MM.1S (cell line): ENCODE data around the gene HES2.
A peak's percentile ranks its signal among the peaks of the same experiment; 100 is the strongest.

Experiments used
- DNase-seq: peaks from one replicate; pipeline ENCODE4 v3.0.0-alpha.2; 2015
- H2AFZ ChIP-seq: fragments of 300-600 bp; sonication (generic); 2 replicates; pipeline ENCODE4 v1.6.0; 2016; ENCODE audit warnings: antibody characterized with exemption, low read length
- H3F3A ChIP-seq: fragments of 300-600 bp; sonication (generic); 2 replicates; pipeline ENCODE4 v1.6.1; 2016; ENCODE audit warnings: mild to moderate bottlenecking, antibody characterized with exemption, low read length, moderate library complexity, mixed read lengths; ENCODE audit not compliant: insufficient read depth
- H3K27ac ChIP-seq: fragments of 300-600 bp; sonication (generic); 2 replicates; pipeline ENCODE4 v1.5.1; 2016; ENCODE audit warnings: mild to moderate bottlenecking, low read length
- H3K27me3 ChIP-seq: fragments of 300-600 bp; sonication (generic); replicated peaks from 2 replicates; pipeline ENCODE4 v1.6.0; 2016; ENCODE audit warnings: low read length; ENCODE audit not compliant: insufficient read depth
- H3K36me3 ChIP-seq: fragments of 300-600 bp; sonication (generic); replicated peaks from 2 replicates; pipeline ENCODE4 v1.6.1; 2016; ENCODE audit warnings: mild to moderate bottlenecking, low read length, mixed read lengths; ENCODE audit not compliant: insufficient read depth
- H3K4me1 ChIP-seq: fragments of 300-600 bp; sonication (generic); 2 replicates; pipeline ENCODE4 v1.6.1; 2016; ENCODE audit warnings: low read length, mixed read lengths
- H3K4me2 ChIP-seq: fragments of 300-600 bp; sonication (generic); 2 replicates; pipeline ENCODE4 v1.6.0; 2016; ENCODE audit warnings: low read depth, low read length
- H3K4me3 ChIP-seq: fragments of 300-600 bp; sonication (generic); 2 replicates; pipeline ENCODE4 v1.5.1; 2016; ENCODE audit warnings: low read length, mixed read lengths
- H3K79me2 ChIP-seq: fragments of 300-600 bp; sonication (generic); 2 replicates; pipeline ENCODE4 v1.6.1; 2016; ENCODE audit warnings: mixed run types, low read length, mixed read lengths
- H3K9ac ChIP-seq: fragments of 300-600 bp; sonication (generic); 2 replicates; pipeline ENCODE4 v1.6.1; 2016; ENCODE audit warnings: low read length, mixed read lengths
- H3K9me2 ChIP-seq: fragments of 300-600 bp; sonication (generic); replicated peaks from 2 replicates; pipeline ENCODE4 v1.6.1; 2016; ENCODE audit warnings: mild to moderate bottlenecking, low read length, mixed read lengths; ENCODE audit not compliant: insufficient read depth
- H3K9me3 ChIP-seq: fragments of 300-600 bp; sonication (generic); replicated peaks from 2 replicates; pipeline ENCODE4 v1.6.1; 2016; ENCODE audit warnings: mild to moderate bottlenecking, low read length, mixed read lengths; ENCODE audit not compliant: insufficient read depth
- H4K20me1 ChIP-seq: fragments of 300-600 bp; sonication (generic); 2 replicates; pipeline ENCODE4 v1.6.1; 2016; ENCODE audit warnings: mild to moderate bottlenecking, low read length, moderate library complexity, mixed read lengths; ENCODE audit not compliant: insufficient read depth
- CTCF ChIP-seq: fragments of 300-600 bp; sonication (generic); IDR thresholded peaks from 2 replicates; pipeline ENCODE4 v1.5.1; 2016; ENCODE audit warnings: antibody characterized with exemption, low read length, mixed read lengths
- EZH2 ChIP-seq: fragments of 300-600 bp; sonication (generic); optimal IDR thresholded peaks from 2 replicates; pipeline ENCODE3; 2017; ENCODE audit warnings: low read depth, mild to moderate bottlenecking, antibody characterized with exemption, low read length, mixed read lengths
- EZH2phosphoT487 ChIP-seq: fragments of 300-600 bp; sonication (generic); IDR thresholded peaks from 2 replicates; pipeline ENCODE4 v1.6.1; 2018; ENCODE audit warnings: antibody characterized with exemption, low read length

HES2 gene

DNA sequence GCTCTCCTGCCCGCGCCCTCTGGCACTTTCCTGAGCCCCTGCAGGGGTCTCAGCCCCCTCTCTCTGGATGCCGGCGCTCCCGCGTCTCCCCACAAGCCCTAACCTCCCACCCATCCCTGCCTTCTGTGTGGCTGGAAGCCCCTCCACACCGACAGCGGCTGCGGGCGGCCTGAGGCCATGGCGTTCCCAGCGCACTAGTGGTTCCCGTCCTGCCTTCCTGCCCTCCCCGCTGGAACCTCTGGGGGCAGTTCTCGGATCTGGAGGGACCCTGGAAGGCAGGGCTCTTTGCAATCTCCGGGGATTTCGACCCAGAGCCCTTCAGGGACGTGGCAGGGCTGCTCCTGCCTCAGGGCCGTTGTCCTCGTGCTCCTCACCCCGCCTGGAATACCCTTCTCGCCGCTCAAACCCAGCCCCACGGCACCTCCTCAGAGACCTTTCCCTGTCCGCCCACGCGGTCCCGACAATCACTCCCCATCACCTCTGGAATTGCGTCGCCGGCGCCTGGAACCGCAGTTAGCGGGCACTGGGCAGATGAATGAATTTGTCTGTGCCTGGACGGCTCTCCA, 4.4 kb upstream of the HES2 start:
- Histone ChIP-seq H3K9ac (no peak overlapping the region), H3K4me1 (no peaks in the 10 kb centered on the region), H3K36me3 (no peaks in the 10 kb centered on the region), H3K4me3 (no peak overlapping the region), H2AFZ (no peak overlapping the region), H3F3A (no peaks in the 10 kb centered on the region), H3K27ac (no peak overlapping the region), H3K27me3 (peaks cover 91% of the 10 kb centered on the region), H3K4me2 (peak overlapping the region; percentile 8; the same call in 1 of the 2 replicates), H3K9me3 (no peaks in the 10 kb centered on the region), H4K20me1 (no peaks in the 10 kb centered on the region; the same call in 1 of the 2 replicates), H3K79me2 (no peaks in the 10 kb centered on the region), H3K9me2 (no peaks in the 10 kb centered on the region)
- no peak for DNase-seq
- TF ChIP-seq CTCF: no peak
- no peak for TF ChIP-seq EZH2
- TF ChIP-seq EZH2phosphoT487: no peak

GRCh38 chr1:6423321-6423999, 3.7 kb upstream of the HES2 start:
- H3K36me3 ChIP-seq: no peaks in the 10 kb centered on the region
- no peak overlapping the region for H3K27ac ChIP-seq
- no peaks in the 10 kb centered on the region; the same call in 1 of the 2 replicates for H4K20me1 ChIP-seq
- peak; percentile 54 for DNase-seq
- H3K9me3 ChIP-seq: no peaks in the 10 kb centered on the region
- H2AFZ ChIP-seq: no peak overlapping the region
- TF ChIP-seq CTCF (peak; percentile 83), EZH2 (no peak)
- H3K9ac ChIP-seq: no peak overlapping the region
- no peak overlapping the region for H3K4me3 ChIP-seq
- no peaks in the 10 kb centered on the region for H3K4me1 ChIP-seq
- peaks cover 94% of the 10 kb centered on the region for H3K27me3 ChIP-seq
- no peaks in the 10 kb centered on the region for H3K9me2 ChIP-seq
- peak overlapping the region; percentile 8; the same call in 1 of the 2 replicates for H3K4me2 ChIP-seq
- no peaks in the 10 kb centered on the region for H3K79me2 ChIP-seq
- H3F3A ChIP-seq: no peaks in the 10 kb centered on the region

- no peak overlapping the region for H3K4me3 ChIP-seq
- H3K27me3 ChIP-seq: peaks cover 94% of the 10 kb centered on the region
- H3K27ac ChIP-seq: no peak overlapping the region
- H3K9me3 ChIP-seq: no peaks in the 10 kb centered on the region
- H3K36me3 ChIP-seq: no peaks in the 10 kb centered on the region
- no peaks in the 10 kb centered on the region for H3K4me1 ChIP-seq
- no peaks in the 10 kb centered on the region for H3F3A ChIP-seq
- no peak for TF ChIP-seq EZH2
- TF ChIP-seq CTCF: no peak
- no peak for TF ChIP-seq EZH2phosphoT487
- no peak overlapping the region for H2AFZ ChIP-seq
- H3K9me2 ChIP-seq: no peaks in the 10 kb centered on the region
- no peaks in the 10 kb centered on the region; the same call in 1 of the 2 replicates for H4K20me1 ChIP-seq
- H3K9ac ChIP-seq: no peak overlapping the region
- no peak overlapping the region for H3K4me2 ChIP-seq
- no peaks in the 10 kb centered on the region for H3K79me2 ChIP-seq
- DNase-seq: no peak
Measured at GRCh38 chr1:6421266-6421665, 1.5 kb upstream of the HES2 start.
